ENCODE results near the gene RUNX3. TPM values are rescaled to one million over a fixed set of nuclear protein-coding genes. Genes with fewer than 3 reads are reported as not detected.

Gene RUNX3
- total and polyA plus RNA-seq, 2 of the 8 experiments (the other 6 are each of a cell fraction or from before 2014, with no cell fraction given), result 0.62 to 0.82 TPM

DNA sequence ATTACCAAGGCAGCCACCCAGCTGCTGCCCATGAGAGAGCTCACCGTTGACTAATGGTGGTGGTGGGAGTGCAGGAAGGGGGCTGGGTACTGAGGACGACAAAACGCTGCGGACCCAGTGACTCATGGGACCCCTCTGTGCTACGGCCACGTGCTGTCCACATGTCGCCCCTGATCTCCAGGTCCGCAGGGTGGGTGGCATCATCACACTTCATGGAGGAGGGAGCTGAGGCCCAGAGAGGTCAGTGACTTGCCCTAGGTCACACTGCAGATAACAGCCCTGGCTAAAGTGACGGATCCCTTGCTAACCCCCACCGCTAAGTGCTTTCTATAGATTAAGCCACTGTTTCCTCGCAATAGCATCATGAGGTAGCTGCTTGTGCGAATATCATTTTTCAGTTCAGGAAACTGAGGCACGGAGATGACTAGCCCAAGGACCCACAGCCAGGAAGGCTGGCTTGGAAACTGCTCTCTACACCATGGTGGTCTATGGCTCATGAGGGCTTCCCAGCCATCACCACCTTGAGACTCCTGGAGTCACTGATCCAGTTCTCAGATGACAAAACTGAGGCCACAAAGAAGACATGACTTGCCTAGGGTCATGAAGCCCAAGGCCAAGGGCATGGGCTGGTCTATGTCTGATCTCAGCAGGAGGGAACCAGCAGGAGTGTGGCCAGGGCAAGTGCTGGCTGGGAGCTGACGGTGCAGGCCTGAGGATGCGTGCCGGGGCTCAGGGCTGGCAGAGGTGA is 12.6 kb downstream of the RUNX3 start:
- H3K79me2 ChIP-seq (ENCODE audit: control insufficient read depth in 1 of 2, insufficient read depth in 2 of 2, low read length in 2 of 2), result no peaks in the 10 kb centered on the region
- 93% methylated on average over 14 of the region's 16 CpGs; no CpG with 5 or more reads in 1 of the 2 experiments for WGBS, 2 experiments (ENCODE audit: extremely low coverage in 1 of 2, insufficient coverage in 1 of 2, insufficient read length in 1 of 2, insufficient replicate concordance in 2 of 2, low coverage in 1 of 2, low lambda C conversion rate in 2 of 2, missing lambda C conversion rate in 1 of 2)
- no peak overlapping the region for H3K4me2 ChIP-seq (ENCODE audit: insufficient read depth in 1 of 2, low read depth in 2 of 2, low read length in 2 of 2)
- CTCF ChIA-PET (ENCODE audit: partially characterized antibody), result interaction anchor here (0.9 to 2.5 kb wide), 6 partner anchors 9 to 87 kb away, joined by 3 to 9 read pairs (median 4); no protein-coding TSS in a partner anchor
- no peak overlapping the region for H3K56ac ChIP-seq (replicated peaks; ENCODE audit: insufficient read length, low read depth, low read length)
- no peak overlapping the region for H3K4me3 ChIP-seq (ENCODE audit: extremely low read depth in 1 of 4, insufficient read depth in 2 of 4, low read depth in 3 of 4, low read length in 4 of 4)
- no peak overlapping the region for H2AK5ac ChIP-seq (ENCODE audit: low read depth, low read length)
- no peak overlapping the region for H2BK5ac ChIP-seq (ENCODE audit: low read depth, low read length)
- no peak overlapping the region for H3K4ac ChIP-seq (replicated peaks; ENCODE audit: insufficient read length, low read depth, low read length)
- no peaks in the 10 kb centered on the region for H3K36me3 ChIP-seq (ENCODE audit: control insufficient read depth in 2 of 4, insufficient read depth in 4 of 4, low read length in 3 of 4)
- DNase-seq (ENCODE audit: low read depth in 1 of 2, low spot score in 2 of 2) (no peak), FAIRE-seq (no peak)
- H3K9ac ChIP-seq (replicated peaks in 1 of 4; ENCODE audit: extremely low read depth in 1 of 4, low read depth in 3 of 4, low read length in 3 of 4), result no peak overlapping the region
- no peak overlapping the region for H2BK20ac ChIP-seq (ENCODE audit: low read length)
- no peak overlapping the region for H4K5ac ChIP-seq (ENCODE audit: insufficient read length, low read depth, low read length)
- no peak overlapping the region for H3K27ac ChIP-seq (ENCODE audit: low read depth, low read length)
- H2BK120ac ChIP-seq (replicated peaks; ENCODE audit: low read depth, low read length), result no peak overlapping the region
- H3K79me1 ChIP-seq (ENCODE audit: low read depth, low read length), result no peaks in the 10 kb centered on the region
- peaks cover 0 to 8% (median 4%) of the 10 kb centered on the region in 4 experiments; a peak in 4 of 7 replicates for H3K4me1 ChIP-seq (replicated peaks in 1 of 4; ENCODE audit: control insufficient read depth in 3 of 4, insufficient read depth in 4 of 4, low read length in 3 of 4)
- no peak overlapping the region for H3K23ac ChIP-seq (ENCODE audit: insufficient read length)
- no peak overlapping the region for H2BK12ac ChIP-seq (ENCODE audit: low read depth, low read length)
- POLR2A ChIA-PET (ENCODE audit: partially characterized antibody), result no interaction called here
- no peak overlapping the region for H3K14ac ChIP-seq (ENCODE audit: insufficient read length)
- no peak overlapping the region for H4K91ac ChIP-seq (replicated peaks; ENCODE audit: insufficient read length, low read length)
- H3K18ac ChIP-seq (ENCODE audit: extremely low read depth, low read length), result no peak overlapping the region
- H3K27me3 ChIP-seq (replicated peaks in 1 of 4; ENCODE audit: control insufficient read depth in 3 of 4, extremely low read depth in 1 of 4, insufficient read depth in 3 of 4, low read length in 3 of 4), result no peaks in the 10 kb centered on the region
- H2AFZ ChIP-seq (ENCODE audit: low read length), result no peak overlapping the region
- no peaks in the 10 kb centered on the region for H4K20me1 ChIP-seq (replicated peaks in 1 of 2; ENCODE audit: control insufficient read depth in 1 of 2, insufficient read depth in 2 of 2, low read length in 2 of 2)
- H4K8ac ChIP-seq (ENCODE audit: extremely low read depth, insufficient read depth, low read length), result peak overlapping the region; percentile 4; the same call in 1 of the 2 replicates
- H3K23me2 ChIP-seq (ENCODE audit: low read depth, low read length), result no peaks in the 10 kb centered on the region
- no peak overlapping the region for H2BK15ac ChIP-seq (ENCODE audit: low read length)
- H3K9me3 ChIP-seq (ENCODE audit: insufficient read depth in 2 of 2, low read depth in 1 of 2, low read length in 1 of 2), result no peaks in the 10 kb centered on the region
- no peak for TF ChIP-seq PHF8 (conservative IDR thresholded peaks at IDR 0.05; ENCODE audit: low read depth, low read length)
- TF ChIP-seq ASH2L (IDR thresholded peaks at IDR 0.05; ENCODE audit: low read length), result no peak
- no peak for TF ChIP-seq SIN3A (conservative IDR thresholded peaks at IDR 0.05 in 1 of 2, IDR thresholded peaks at IDR 0.05 in 1 of 2; ENCODE audit: low read depth in 1 of 2, low read length in 2 of 2)
- TF ChIP-seq TCF12 (IDR thresholded peaks at IDR 0.05; ENCODE audit: low read depth, low read length), result no peak
- no peak for TF ChIP-seq JUN (IDR thresholded peaks at IDR 0.05; ENCODE audit: low read depth, low read length)
- no peak for TF ChIP-seq SP1 (IDR thresholded peaks at IDR 0.05; ENCODE audit: low read depth, low read length)
- TF ChIP-seq MAFK (IDR thresholded peaks at IDR 0.05; ENCODE audit: low read depth, low read length), result no peak
- TF ChIP-seq RAD21 (IDR thresholded peaks at IDR 0.05 in 1 of 2, conservative IDR thresholded peaks at IDR 0.05 in 1 of 2; ENCODE audit: low read depth in 2 of 2, low read length in 2 of 2), result no peak
- TF ChIP-seq KDM4A (IDR thresholded peaks at IDR 0.05; ENCODE audit: low read depth, low read length, severe bottlenecking), result no peak
- TF ChIP-seq GABPA (IDR thresholded peaks at IDR 0.05; ENCODE audit: borderline replicate concordance, insufficient read depth, low read length), result no peak
- no peak for TF ChIP-seq TBP (IDR thresholded peaks at IDR 0.05; ENCODE audit: low read depth, low read length)
- TF ChIP-seq EGR1 (IDR thresholded peaks at IDR 0.05; ENCODE audit: borderline replicate concordance, low read depth, low read length), result no peak
- no peak for TF ChIP-seq SIX5 (IDR thresholded peaks at IDR 0.05; ENCODE audit: low read depth, low read length)

Data from H1 (cell line).